Transverse colon (tissue), 4 donors: Measurements from ENCODE around the gene TNFRSF6B. TPM values are rescaled to one million over a fixed set of nuclear protein-coding genes. Genes with fewer than 3 reads are reported as not detected.

Experiments
- DNase-seq: peaks from one replicate; pipeline ENCODE4 v3.0.0-alpha.2; 2019
- H3K27ac ChIP-seq, 4 donors: fragments of 200-600 bp; sonication (generic); 2 replicates each; pipeline ENCODE4 v1.5.1; 2016 to 2018; ENCODE audit warnings: inconsistent platforms in 4 of 4
- H3K27me3 ChIP-seq: fragments of 200-600 bp; sonication (generic); 2 replicates; pipeline ENCODE4 v1.5.1; 2017; ENCODE audit warnings: inconsistent platforms
- H3K36me3 ChIP-seq, 4 donors: fragments of 200-600 bp; sonication (generic); 2 replicates each; pipeline ENCODE4 v1.5.1; 2017 to 2019; ENCODE audit warnings: inconsistent platforms in 4 of 4
- H3K4me1 ChIP-seq, 4 donors: fragments of 200-600 bp; sonication (generic); 2 replicates each; pipeline ENCODE4 v1.5.1; 2017 to 2020; ENCODE audit warnings: inconsistent platforms in 4 of 4
- H3K4me3 ChIP-seq, 4 donors: fragments of 200-600 bp; sonication (generic); 1 replicate in 1 of 4; 2 replicates in 3 of 4; pipeline versions ENCODE4 v1.5.1 to v1.6.1; 2017 to 2019; ENCODE audit warnings: inconsistent platforms in 4 of 4
- H3K9me3 ChIP-seq, 2 donors: fragments of 200-600 bp; sonication (generic); 2 replicates each; pipeline ENCODE4 v1.5.1; 2017 to 2019; ENCODE audit warnings: inconsistent platforms in 2 of 2
- EP300 ChIP-seq: sonication (generic); formaldehyde crosslinking; IDR thresholded peaks from one replicate; pipeline ENCODE4 v1.6.1; 2017; ENCODE audit warnings: antibody characterized with exemption, low read depth
- POLR2A ChIP-seq: fragments of 450-650 bp; IDR thresholded peaks from one replicate; pipeline ENCODE4 v1.6.1; 2016; ENCODE audit warnings: antibody characterized with exemption, mild to moderate bottlenecking, moderate library complexity
- POLR2AphosphoS5 ChIP-seq, 3 donors: sonication (generic); formaldehyde crosslinking; IDR thresholded peaks; one replicate each; pipeline ENCODE4 v1.6.1; 2016; ENCODE audit warnings: antibody characterized with exemption in 3 of 3
- WGBS, 2 donors: methylation state at CpG; one replicate each; pipeline ENCODE4 v1.1.5; 2018; ENCODE audit warnings: low coverage in 1 of 2; 5-methylcytosine and 5-hydroxymethylcytosine counted together
- in situ Hi-C, 4 donors: fragments of 200-750 bp; cut with MboI; loops; one replicate each; pipeline versions ENCODE4 v1.15.0 to v1.15.1; 2017; ENCODE audit warnings: low sequenced_read_pairs in 3 of 4, low pct_ligation_motif_present in 1 of 4, low pct_unique_long_range_greater_than_20kb in 1 of 4
- intact Hi-C: fragments of 100-400 bp; cut with DNase I; formaldehyde crosslinking; loops from one replicate; pipeline ENCODE4 v1.15.1; 2023; ENCODE audit warnings: low total_unique reads
- total RNA-seq, 4 donors: library from RNA; depleted of rRNA; stranded (reverse); fragments of >200 nt; gene quantifications; one replicate each; pipeline ENCODE4 v1.1.0, GENCODE V29; 2016
- TF ChIP-seq, protein P1 (sequence below), 5 experiments: fragments of 200-600 bp in 3 of 5; fragments of 450-650 bp in 2 of 5; sonication (generic) in 3 of 5; IDR thresholded peaks; 1 replicate in 2 of 5; 2 replicates in 3 of 5; pipeline ENCODE4 v1.5.1; 2016 to 2017; ENCODE audit warnings: antibody characterized with exemption in 5 of 5, inconsistent platforms in 3 of 5, mild to moderate bottlenecking in 2 of 5, moderate library complexity in 1 of 5

Gene TNFRSF6B
- total RNA-seq, 4 donors from 2014 or later: 4.2 to 34.4 (median 13.6) TPM

DNA sequence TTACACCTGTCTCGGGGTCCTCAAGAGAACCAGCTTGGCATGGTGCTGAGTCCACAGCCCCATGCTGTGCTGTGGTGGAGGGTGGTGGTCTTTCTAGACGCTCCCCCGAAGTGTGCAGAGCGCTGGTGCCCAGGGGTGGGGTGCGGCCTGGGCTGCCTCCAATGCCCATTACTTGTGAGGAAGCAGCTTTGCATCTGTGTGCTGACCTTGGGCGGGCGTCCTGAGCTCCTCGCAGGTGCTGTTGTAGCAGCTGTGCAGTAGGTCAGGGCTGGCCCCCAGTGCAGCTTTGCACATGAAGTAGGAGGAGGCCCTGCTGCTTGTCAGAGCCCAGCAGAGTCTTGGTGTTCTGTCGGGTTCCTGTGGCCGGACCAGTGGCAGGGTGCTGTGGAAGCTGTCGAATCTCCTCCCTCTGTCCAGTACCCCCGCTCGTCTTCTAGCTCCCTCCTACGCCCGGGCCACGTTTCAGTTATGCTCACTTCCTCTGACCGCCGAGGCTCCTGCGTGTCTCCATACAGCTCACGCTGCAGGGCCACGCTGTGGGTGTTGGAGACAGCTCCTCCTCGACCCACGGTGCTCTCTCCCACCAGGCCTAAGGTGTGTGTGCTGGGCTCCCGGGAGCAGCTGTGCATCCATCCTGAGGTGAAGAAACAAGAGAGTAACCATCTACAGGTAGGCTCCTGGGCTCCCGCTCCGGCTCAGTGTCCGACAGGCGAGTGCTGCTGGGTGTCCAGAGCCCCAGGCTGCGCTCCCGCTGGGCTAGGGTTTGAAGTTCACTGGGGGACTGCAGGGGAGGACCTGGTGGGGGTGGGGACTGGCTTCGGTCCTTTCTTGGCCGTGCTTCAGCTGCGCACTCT lies 34.3 kb upstream of the TNFRSF6B start:
- 90% methylated on average over 31 of the region's 33 CpGs; no CpG with 5 or more reads in 1 of the 2 donors for WGBS, 2 donors
- H3K36me3 ChIP-seq: peaks cover 0 to 2% (median 0%) of the 10 kb centered on the region in 4 donors
- intact Hi-C loops: no loop called here

DNA sequence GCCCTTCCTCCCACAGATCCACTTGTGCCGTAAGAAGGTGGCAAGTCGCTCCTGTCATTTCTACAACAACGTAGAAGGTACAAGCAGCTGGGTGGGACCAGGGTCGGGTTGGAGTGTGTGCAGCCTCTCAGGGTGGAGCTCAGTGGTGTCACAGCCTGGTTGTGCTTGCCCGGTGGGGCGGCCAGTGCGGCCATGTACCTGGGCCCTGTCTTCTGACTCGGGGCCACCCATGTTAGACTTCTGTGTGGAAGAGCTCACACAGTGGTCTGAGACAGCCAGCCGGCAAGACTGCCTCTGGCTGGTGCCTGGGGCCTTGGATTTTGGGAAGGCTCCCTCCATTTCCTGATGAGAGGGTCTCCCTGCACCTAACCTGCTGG lies 33.7 kb upstream of the TNFRSF6B start:
- Histone ChIP-seq H3K36me3 (peaks cover 0 to 7% (median 0%) of the 10 kb centered on the region in 4 donors), H3K27ac (no peak overlapping the region), H3K4me1 (peaks cover 6 to 11% (median 8%) of the 10 kb centered on the region in 4 donors), H3K27me3 (no peaks in the 10 kb centered on the region), H3K4me3 (no peak overlapping the region), H3K9me3 (no peaks in the 10 kb centered on the region)
- TF ChIP-seq POLR2A (no peak), POLR2AphosphoS5 (IDR thresholded peaks at IDR 0.05) (no peak), EP300 (no peak)
- TF ChIP-seq, protein P1, sequence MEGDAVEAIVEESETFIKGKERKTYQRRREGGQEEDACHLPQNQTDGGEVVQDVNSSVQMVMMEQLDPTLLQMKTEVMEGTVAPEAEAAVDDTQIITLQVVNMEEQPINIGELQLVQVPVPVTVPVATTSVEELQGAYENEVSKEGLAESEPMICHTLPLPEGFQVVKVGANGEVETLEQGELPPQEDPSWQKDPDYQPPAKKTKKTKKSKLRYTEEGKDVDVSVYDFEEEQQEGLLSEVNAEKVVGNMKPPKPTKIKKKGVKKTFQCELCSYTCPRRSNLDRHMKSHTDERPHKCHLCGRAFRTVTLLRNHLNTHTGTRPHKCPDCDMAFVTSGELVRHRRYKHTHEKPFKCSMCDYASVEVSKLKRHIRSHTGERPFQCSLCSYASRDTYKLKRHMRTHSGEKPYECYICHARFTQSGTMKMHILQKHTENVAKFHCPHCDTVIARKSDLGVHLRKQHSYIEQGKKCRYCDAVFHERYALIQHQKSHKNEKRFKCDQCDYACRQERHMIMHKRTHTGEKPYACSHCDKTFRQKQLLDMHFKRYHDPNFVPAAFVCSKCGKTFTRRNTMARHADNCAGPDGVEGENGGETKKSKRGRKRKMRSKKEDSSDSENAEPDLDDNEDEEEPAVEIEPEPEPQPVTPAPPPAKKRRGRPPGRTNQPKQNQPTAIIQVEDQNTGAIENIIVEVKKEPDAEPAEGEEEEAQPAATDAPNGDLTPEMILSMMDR (IDR thresholded peaks at IDR 0.05): no peak
- no peak for DNase-seq
- 84% methylated on average over 9 of the region's 9 CpGs; no CpG with 5 or more reads in 1 of the 2 donors for WGBS, 2 donors
- in situ Hi-C loops: no loop called here
- intact Hi-C loops: no loop called here

More for the DNA sequence above, 34.3 kb upstream of the TNFRSF6B start:
- in situ Hi-C loops: no loop called here
- H3K27me3 ChIP-seq: no peaks in the 10 kb centered on the region
- H3K27ac ChIP-seq: no peak overlapping the region
- no peaks in the 10 kb centered on the region for H3K9me3 ChIP-seq
- H3K4me1 ChIP-seq: peaks cover 6 to 17% (median 11%) of the 10 kb centered on the region in 4 donors
- TF ChIP-seq, protein P1 (IDR thresholded peaks at IDR 0.05): no peak
- no peak for TF ChIP-seq POLR2AphosphoS5 (IDR thresholded peaks at IDR 0.05)
- TF ChIP-seq EP300: no peak
- TF ChIP-seq POLR2A: no peak
- no peak for DNase-seq
- no peak overlapping the region for H3K4me3 ChIP-seq

DNA sequence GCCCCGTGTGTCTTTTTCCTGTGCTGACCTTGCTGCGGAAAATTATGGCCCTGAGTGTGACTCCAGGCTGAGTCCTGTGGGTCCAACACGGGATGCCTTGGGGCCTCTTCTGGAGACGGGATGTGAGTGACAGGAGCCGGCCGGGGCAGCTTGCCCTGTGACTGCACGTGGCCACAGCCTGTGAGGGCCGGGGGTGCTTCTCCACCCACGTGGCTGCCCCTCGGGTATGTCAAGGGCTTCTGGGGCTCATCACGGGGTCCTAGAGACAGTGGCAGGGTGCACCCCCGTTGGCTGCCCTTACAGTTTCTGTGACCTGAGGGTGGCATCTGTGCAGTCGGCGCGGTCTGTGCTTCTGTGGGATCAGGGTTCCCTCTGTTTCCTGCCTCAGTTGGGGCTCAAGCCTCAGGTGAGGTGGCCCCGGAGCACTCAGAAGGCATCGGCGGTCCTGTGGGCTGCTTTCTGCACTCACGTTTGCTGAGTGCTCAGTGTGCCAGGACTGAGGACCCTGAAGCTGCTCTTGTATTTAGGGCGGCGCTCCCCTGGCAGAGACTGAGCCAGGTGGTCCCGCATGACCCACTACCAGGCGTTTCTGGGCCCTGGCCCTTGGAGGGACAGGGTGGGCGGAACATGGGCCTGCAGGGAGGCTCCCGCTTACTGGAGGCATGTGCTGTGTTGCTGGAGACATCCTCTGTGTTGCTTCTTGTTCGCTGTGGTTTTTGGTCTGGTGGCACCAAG lies 33.0 kb upstream of the TNFRSF6B start:
- intact Hi-C loops (no loop called here), in situ Hi-C loops (no loop called here)
- no peak overlapping the region for H3K27ac ChIP-seq
- H3K36me3 ChIP-seq: peaks cover 0 to 7% (median 0%) of the 10 kb centered on the region in 4 donors
- no peaks in the 10 kb centered on the region for H3K27me3 ChIP-seq
- 89% methylated on average over 24 of the region's 26 CpGs; no CpG with 5 or more reads in 1 of the 2 donors for WGBS, 2 donors
- peaks cover 6 to 9% (median 7%) of the 10 kb centered on the region in 4 donors for H3K4me1 ChIP-seq
- no peak overlapping the region for H3K4me3 ChIP-seq
- TF ChIP-seq EP300 (no peak), POLR2AphosphoS5 (IDR thresholded peaks at IDR 0.05) (no peak), POLR2A (no peak)
- TF ChIP-seq, protein P1 (IDR thresholded peaks at IDR 0.05): no peak
- no peak for DNase-seq
- no peaks in the 10 kb centered on the region for H3K9me3 ChIP-seq
